GM19452 (cell line): ENCODE results near the gene EIF2D.

Source experiments
- ATAC-seq: cut with Tn5 transposase; IDR thresholded peaks from one replicate; pipeline ENCODE4 v1.9.1; 2021; ENCODE audit not compliant: unreplicated experiment

EIF2D gene

DNA sequence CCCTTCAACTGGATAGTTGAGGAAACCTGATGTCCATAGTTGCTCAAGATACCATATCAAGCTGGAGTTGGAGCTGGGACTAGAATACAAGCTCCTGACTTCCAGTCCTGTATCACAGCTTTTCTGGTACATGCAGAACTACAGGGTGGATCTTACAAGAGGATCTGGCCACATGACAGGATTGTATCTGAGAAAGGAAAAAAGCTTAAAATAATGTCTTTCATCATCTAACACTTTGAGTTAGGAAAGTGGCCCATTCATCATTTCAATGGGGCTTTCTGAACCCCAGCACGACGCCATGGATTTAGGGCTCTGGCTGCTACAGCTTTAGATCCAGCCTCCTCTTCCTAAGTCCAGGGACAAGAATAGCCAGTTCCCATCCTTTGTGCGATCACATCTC, 58.1 kb downstream of the EIF2D start:
- no peak for ATAC-seq

DNA sequence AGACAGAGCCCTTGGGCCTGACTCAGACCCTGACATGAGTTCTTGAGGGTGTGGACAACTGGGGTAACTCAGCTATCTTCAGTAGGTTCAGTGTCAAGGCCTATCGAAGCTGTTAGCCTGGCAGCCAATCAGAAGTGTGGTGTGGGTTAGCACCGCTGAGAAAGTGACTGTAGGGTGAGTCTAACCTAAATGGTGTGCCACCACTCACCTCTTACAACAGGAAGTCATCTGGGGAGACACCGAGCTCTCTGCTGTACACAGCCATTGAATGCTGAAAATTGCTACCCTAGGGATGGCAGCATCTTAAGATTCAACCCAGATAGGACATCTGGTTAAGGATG, 60.3 kb downstream of the EIF2D start:
- no peak for ATAC-seq

DNA sequence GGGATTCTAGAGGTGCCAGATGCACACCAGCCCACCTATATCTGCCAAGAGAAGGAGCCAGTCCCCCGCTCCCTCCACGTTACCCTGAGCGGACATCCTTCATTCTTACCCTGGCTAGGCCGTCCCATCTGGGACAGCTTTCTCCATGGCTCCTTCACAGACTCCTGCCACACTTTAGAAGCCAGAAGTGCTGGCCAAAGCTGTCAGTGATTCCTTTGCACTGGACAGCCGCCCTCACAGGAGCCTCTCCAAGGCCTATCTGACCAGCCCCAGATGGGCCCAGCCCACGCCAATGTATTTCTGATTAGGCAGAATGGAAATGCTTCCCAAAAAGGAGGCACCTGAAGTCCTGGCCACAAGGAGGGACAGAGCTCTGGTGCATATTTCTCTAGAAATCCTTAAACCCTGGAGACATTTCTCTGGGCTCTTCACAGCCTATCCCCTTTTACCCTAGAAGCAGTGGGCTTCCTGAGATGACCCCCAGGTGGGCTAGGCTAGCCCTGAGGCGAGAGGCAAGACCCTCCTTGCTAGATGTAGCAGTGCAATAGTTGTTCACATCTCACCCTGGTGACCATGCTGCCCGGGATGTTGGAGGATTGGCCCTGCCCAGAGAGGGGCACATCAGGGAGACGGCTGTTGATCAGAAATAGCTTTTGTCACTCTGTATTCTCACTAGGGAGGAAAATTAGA, 60.8 kb downstream of the EIF2D start:
- no peak for ATAC-seq

DNA sequence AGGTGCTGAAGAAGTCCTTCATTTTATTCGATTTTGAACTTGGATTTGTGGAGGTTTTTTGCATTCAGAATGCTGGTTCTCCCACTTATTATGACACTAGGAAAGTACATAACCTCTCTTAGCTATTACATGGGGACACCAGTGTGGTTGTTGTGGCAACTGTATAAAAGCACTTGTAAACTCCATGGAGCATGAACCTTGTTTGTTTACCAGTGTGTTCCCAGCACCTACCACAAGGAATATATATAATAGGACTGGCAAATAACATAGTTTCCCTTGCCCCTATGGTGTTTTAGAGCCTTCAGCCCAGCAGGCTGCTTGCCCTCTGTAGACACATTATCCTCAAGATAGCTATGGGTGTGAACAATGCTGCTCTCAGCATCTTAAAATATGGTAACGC, 61.8 kb downstream of the EIF2D start:
- no peak for ATAC-seq

DNA sequence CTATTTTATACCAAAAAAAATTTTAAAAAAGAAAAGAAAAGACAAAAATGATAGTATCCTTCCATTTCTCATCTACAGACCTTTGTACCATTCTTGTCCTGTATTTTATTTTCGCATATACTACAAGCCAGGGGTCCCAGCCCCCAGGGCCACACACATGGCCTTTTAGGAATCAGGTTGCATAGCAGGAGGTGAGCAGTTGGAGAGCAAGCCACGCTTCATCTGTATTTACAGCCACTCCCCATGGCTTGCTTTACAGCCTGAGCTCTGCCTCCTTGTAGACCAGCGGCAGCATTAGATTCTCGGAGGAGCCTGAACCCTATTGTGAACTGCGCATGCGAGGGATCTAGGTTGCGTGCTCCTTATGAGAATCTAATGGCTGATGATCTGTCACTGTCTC, 65.2 kb downstream of the EIF2D start:
- ATAC-seq = no peak

DNA sequence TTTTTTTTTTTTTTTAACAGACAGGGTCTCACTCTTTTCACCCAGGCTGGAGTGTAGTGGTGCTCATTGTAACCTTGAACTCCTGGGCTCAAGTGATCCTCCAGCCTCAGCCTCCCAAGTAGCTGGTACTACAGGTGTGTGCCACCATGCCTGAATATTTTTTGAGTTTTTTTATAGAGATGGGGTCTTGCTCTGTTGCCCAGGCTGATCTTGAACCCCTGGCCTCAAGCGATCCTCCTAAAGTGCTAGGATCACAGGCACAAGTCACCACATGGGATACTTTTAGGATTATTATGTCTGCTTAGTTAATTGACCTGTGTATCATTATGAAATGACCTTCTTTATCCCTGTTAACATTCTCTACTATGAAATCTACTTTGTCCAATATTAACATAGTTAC, 66.9 kb downstream of the EIF2D start:
- no peak for ATAC-seq

DNA sequence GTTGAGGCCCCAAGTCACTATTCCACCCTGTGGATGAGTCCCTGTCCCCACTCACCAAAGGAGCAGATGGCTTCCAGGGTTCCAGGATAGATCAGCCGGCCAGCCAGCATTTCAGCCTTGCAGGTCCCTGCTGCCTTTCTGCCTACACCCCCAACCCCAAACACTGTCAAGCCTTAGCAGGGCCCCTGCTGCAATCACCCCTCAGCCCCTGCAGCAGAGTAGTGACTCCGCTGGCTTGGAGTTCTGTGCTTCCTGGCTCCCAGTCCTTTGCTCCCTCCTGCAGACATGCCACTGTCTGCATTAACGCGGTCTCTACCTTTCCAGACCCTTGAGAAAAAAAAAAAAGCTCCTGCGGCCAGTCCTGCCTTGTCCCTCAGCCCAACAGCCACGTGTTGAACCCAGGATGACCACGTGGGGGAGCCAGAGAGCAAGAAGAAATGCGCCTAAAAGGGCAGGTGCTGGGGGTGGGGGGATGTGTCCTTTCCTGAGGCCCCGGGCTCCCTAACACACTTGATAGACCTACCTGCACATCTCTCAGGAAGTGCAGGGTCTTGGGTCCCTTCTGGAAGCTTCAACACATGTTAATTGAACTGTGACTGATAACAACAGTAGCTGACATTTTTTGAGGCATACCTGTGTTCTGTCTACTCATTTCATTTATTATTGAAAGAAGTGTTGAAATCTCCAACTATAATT, 67.6 kb downstream of the EIF2D start:
- no peak for ATAC-seq
